HG03469 (cell line): ENCODE results near the gene DNAH14.
"Not testable (repeated sequence)": the region's sequence is repeated elsewhere in the genome, so short reads cannot be mapped to it uniquely, and the experiment has no call there.

Experiments
- ATAC-seq: cut with Tn5 transposase; IDR thresholded peaks from one replicate; pipeline ENCODE4 v1.9.1; 2021; ENCODE audit warnings: mild to moderate bottlenecking, moderate library complexity, moderate number of reproducible peaks; ENCODE audit not compliant: unreplicated experiment

The DNAH14 gene

GRCh38 chr1:224991550-224991949 is 62.1 kb downstream of the DNAH14 start:
- not testable (repeated sequence) for ATAC-seq

GRCh38 chr1:224995602-224996001 is 66.1 kb downstream of the DNAH14 start:
- ATAC-seq = no peak

- no peak for ATAC-seq
Observed at GRCh38 chr1:224996266-224996665, 66.8 kb downstream of the DNAH14 start.

GRCh38 chr1:224998185-224998584 is 68.7 kb downstream of the DNAH14 start:
- no peak for ATAC-seq

- no peak for ATAC-seq
Observed at GRCh38 chr1:225004396-225004795, 74.9 kb downstream of the DNAH14 start.

GRCh38 chr1:225006352-225006751 is 76.9 kb downstream of the DNAH14 start:
- not testable (repeated sequence) for ATAC-seq

GRCh38 chr1:225008050-225008449 is 78.6 kb downstream of the DNAH14 start:
- ATAC-seq = not testable (repeated sequence)

GRCh38 chr1:225021037-225021436 is 91.6 kb downstream of the DNAH14 start:
- ATAC-seq = no peak

- ATAC-seq = no peak
Observed at GRCh38 chr1:225026701-225027100, 97.2 kb downstream of the DNAH14 start.

GRCh38 chr1:225036441-225036840 is 107.0 kb downstream of the DNAH14 start:
- ATAC-seq = not testable (repeated sequence)

GRCh38 chr1:225042263-225042662 is 112.8 kb downstream of the DNAH14 start:
- ATAC-seq = no peak

GRCh38 chr1:225044258-225044657 is 114.8 kb downstream of the DNAH14 start:
- no peak for ATAC-seq

GRCh38 chr1:225049594-225049993 is 120.1 kb downstream of the DNAH14 start:
- ATAC-seq = no peak

GRCh38 chr1:225063722-225064121 is 134.2 kb downstream of the DNAH14 start:
- ATAC-seq = no peak

GRCh38 chr1:225070972-225071371 is 141.5 kb downstream of the DNAH14 start:
- ATAC-seq = no peak

GRCh38 chr1:225097175-225097574 is 167.7 kb downstream of the DNAH14 start:
- ATAC-seq = no peak

- ATAC-seq = no peak
Observed at GRCh38 chr1:225111000-225111399, 181.5 kb downstream of the DNAH14 start.

- no peak for ATAC-seq
Observed at GRCh38 chr1:225113265-225113664, 183.8 kb downstream of the DNAH14 start.

GRCh38 chr1:225114354-225114990 is 185.0 kb downstream of the DNAH14 start:
- ATAC-seq = no peak

- ATAC-seq = no peak
Observed at GRCh38 chr1:225119307-225119706, 189.8 kb downstream of the DNAH14 start.

GRCh38 chr1:225121095-225121494 is 191.6 kb downstream of the DNAH14 start:
- ATAC-seq = no peak

- no peak for ATAC-seq
Observed at GRCh38 chr1:225131869-225132268, 202.4 kb downstream of the DNAH14 start.

- no peak for ATAC-seq
Observed at GRCh38 chr1:225137976-225138375, 208.5 kb downstream of the DNAH14 start.
